ENCODE measurements around the gene SAMD10. TPM values are rescaled to one million over a fixed set of nuclear protein-coding genes. Genes with fewer than 3 reads are reported as not detected.

The SAMD10 gene
- polyA plus RNA-seq (2012; ENCODE audit: missing spikeins): 22.0 TPM

GRCh38 chr20:63979557-63980316 is at the start of gene SAMD10:
Gene SAMD10 (minus strand): TSS chr20:63979642. CDS start chr20:63979467, 175 bp downstream.
- FAIRE-seq: peak; percentile 50
- TF ChIP-seq TAF1 (IDR thresholded peaks at IDR 0.05; ENCODE audit: borderline replicate concordance, low read depth, low read length): peak; percentile 14; the same call in 1 of the 2 replicates
- TF ChIP-seq POLR2AphosphoS5 (IDR thresholded peaks at IDR 0.05; ENCODE audit: low read depth, low read length): no peak; the same call in 1 of the 2 replicates
- TF ChIP-seq POLR2A (IDR thresholded peaks at IDR 0.05; ENCODE audit: low read depth, low read length): peak; percentile 64; the same call in 1 of the 2 replicates
- DNase-seq (ENCODE audit: insufficient read length): peak; percentile 73

GRCh38 chr20:64027981-64028685 is 48.7 kb upstream of the SAMD10 start:
- TF ChIP-seq POLR2A (IDR thresholded peaks at IDR 0.05; ENCODE audit: low read depth, low read length) (no peak), POLR2AphosphoS5 (IDR thresholded peaks at IDR 0.05; ENCODE audit: low read depth, low read length) (no peak), TAF1 (IDR thresholded peaks at IDR 0.05; ENCODE audit: borderline replicate concordance, low read depth, low read length) (no peak)
- FAIRE-seq: no peak
- DNase-seq (ENCODE audit: insufficient read length): no peak

GRCh38 chr20:64025826-64026412 is 46.5 kb upstream of the SAMD10 start:
- TF ChIP-seq POLR2A (IDR thresholded peaks at IDR 0.05; ENCODE audit: low read depth, low read length): no peak
- no peak for TF ChIP-seq TAF1 (IDR thresholded peaks at IDR 0.05; ENCODE audit: borderline replicate concordance, low read depth, low read length)
- no peak for TF ChIP-seq POLR2AphosphoS5 (IDR thresholded peaks at IDR 0.05; ENCODE audit: low read depth, low read length)
- DNase-seq (ENCODE audit: insufficient read length) (no peak), FAIRE-seq (no peak)

- FAIRE-seq: no peak
- no peak for DNase-seq (ENCODE audit: insufficient read length)
- TF ChIP-seq POLR2AphosphoS5 (IDR thresholded peaks at IDR 0.05; ENCODE audit: low read depth, low read length) (0 out of 2 replicates have a peak, but pooled peaks have one; percentile 3), POLR2A (IDR thresholded peaks at IDR 0.05; ENCODE audit: low read depth, low read length) (no peak), TAF1 (IDR thresholded peaks at IDR 0.05; ENCODE audit: borderline replicate concordance, low read depth, low read length) (no peak)
Measured at GRCh38 chr20:64025101-64025825, 45.8 kb upstream of the SAMD10 start.

GRCh38 chr20:64024141-64024990 is 44.9 kb upstream of the SAMD10 start:
- no peak for TF ChIP-seq TAF1 (IDR thresholded peaks at IDR 0.05; ENCODE audit: borderline replicate concordance, low read depth, low read length)
- TF ChIP-seq POLR2AphosphoS5 (IDR thresholded peaks at IDR 0.05; ENCODE audit: low read depth, low read length): no peak
- TF ChIP-seq POLR2A (IDR thresholded peaks at IDR 0.05; ENCODE audit: low read depth, low read length): no peak
- DNase-seq (ENCODE audit: insufficient read length) (no peak), FAIRE-seq (no peak)

- TF ChIP-seq POLR2A (IDR thresholded peaks at IDR 0.05; ENCODE audit: low read depth, low read length): no peak
- no peak for TF ChIP-seq TAF1 (IDR thresholded peaks at IDR 0.05; ENCODE audit: borderline replicate concordance, low read depth, low read length)
- TF ChIP-seq POLR2AphosphoS5 (IDR thresholded peaks at IDR 0.05; ENCODE audit: low read depth, low read length): no peak
- no peak for DNase-seq (ENCODE audit: insufficient read length)
- no peak for FAIRE-seq
Measured at GRCh38 chr20:64023361-64024140, 44.1 kb upstream of the SAMD10 start.

GRCh38 chr20:64022671-64023360 is 43.4 kb upstream of the SAMD10 start:
- DNase-seq (ENCODE audit: insufficient read length) (no peak), FAIRE-seq (no peak)
- TF ChIP-seq POLR2A (IDR thresholded peaks at IDR 0.05; ENCODE audit: low read depth, low read length): no peak
- TF ChIP-seq TAF1 (IDR thresholded peaks at IDR 0.05; ENCODE audit: borderline replicate concordance, low read depth, low read length): no peak
- TF ChIP-seq POLR2AphosphoS5 (IDR thresholded peaks at IDR 0.05; ENCODE audit: low read depth, low read length): no peak

- FAIRE-seq (no peak), DNase-seq (ENCODE audit: insufficient read length) (no peak)
- TF ChIP-seq POLR2AphosphoS5 (IDR thresholded peaks at IDR 0.05; ENCODE audit: low read depth, low read length): no peak; the same call in 1 of the 2 replicates
- no peak for TF ChIP-seq TAF1 (IDR thresholded peaks at IDR 0.05; ENCODE audit: borderline replicate concordance, low read depth, low read length)
- peak; percentile 43; the same call in 1 of the 2 replicates for TF ChIP-seq POLR2A (IDR thresholded peaks at IDR 0.05; ENCODE audit: low read depth, low read length)
Measured at GRCh38 chr20:64021124-64021975, 41.9 kb upstream of the SAMD10 start.
